MM.1S (cell line): ENCODE data around the gene SET.

ENCODE experiments used
- CTCF ChIP-seq: fragments of 300-600 bp; sonication (generic); IDR thresholded peaks from 2 replicates; pipeline ENCODE4 v1.5.1; 2016; ENCODE audit warnings: antibody characterized with exemption, low read length, mixed read lengths
- EZH2 ChIP-seq: fragments of 300-600 bp; sonication (generic); optimal IDR thresholded peaks from 2 replicates; pipeline ENCODE3; 2017; ENCODE audit warnings: low read depth, mild to moderate bottlenecking, antibody characterized with exemption, low read length, mixed read lengths

DNA sequence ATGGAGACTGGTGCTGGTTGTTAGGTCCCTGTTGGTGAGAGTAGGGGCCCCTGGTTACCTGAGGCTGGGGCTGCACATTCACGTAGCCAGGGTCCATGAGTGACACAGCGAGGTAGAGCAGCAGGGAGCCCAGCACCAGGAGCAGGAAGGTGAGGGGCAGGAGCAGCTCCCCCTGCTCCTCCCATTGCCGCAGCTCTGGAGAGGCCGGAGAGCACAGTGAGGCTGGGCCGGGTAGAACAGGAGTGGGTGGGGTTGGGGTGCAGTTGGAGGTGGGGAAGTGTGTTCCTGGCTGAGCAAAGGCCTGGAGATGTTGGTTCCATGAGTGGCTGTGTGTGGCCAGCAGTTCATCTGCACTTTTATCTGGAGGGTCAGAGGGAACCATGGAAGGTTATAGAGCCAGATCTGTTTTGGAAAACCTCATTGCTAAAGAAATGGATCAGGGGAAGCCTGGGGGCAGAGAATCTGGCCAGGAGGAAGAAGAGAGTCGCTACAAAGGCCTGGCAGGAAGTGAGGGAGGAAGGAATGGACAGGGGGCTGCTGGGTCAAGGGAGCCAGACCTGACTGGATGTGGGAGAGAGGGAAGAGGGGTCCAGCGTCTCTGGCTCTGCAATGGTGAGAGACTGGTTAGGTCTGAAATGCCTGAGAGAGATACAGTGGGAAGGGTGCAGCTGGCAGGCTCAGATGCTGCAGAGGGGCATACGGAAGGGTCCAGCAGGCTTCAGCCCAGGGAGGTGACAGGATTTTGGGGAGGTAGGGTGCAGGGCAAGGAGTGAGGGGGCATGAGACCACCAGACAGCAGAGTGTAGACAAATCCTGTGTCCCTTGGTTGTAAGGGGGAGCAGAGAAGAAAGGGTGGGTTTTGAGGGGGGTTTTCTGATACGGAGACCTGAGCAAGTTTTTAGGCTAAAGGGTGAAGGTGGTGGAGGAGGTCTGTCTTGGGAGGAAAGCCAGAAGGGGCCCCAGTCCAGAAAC lies 33.6 kb downstream of the SET start:
- TF ChIP-seq CTCF (no peak), EZH2 (no peak)
